ENCODE data around the gene PLCG1.
"Not testable (repeated sequence)": the region's sequence is repeated elsewhere in the genome, so short reads cannot be mapped to it uniquely, and the experiment has no call there.

The PLCG1 gene

DNA sequence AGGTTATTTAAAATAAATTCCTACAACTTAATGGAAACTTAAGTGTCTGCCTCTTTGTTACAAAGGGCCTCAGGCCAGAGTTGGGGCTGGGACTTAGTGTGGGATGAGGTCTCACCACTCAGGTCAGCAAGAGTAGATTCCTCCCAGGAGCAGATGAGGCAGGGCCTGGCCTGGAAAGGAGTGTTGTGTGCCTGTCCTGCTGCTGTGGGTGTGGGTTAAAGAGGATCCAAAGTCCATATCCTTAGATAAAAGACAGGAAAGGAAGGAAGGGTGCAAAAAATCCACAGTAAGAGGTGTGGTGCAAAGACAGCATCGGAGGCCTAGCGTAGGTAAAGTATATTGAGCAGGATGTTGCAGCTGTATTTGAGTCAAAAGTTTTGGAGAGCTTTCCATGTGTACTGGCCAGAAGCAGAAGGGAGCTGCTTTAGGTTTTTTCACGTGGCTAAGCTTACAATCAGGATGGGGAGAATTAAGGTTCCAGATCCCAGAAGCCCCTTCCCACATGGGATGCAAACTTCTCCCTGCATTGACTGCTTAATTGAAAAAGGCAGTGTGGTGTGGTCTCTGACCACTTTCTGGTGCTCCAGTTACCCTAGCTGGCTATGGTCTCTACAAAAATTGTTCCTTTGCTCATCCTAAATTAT, 12.8 kb upstream of the PLCG1 start:
- no peak for DNase-seq (ENCODE audit: low spot score)

DNA sequence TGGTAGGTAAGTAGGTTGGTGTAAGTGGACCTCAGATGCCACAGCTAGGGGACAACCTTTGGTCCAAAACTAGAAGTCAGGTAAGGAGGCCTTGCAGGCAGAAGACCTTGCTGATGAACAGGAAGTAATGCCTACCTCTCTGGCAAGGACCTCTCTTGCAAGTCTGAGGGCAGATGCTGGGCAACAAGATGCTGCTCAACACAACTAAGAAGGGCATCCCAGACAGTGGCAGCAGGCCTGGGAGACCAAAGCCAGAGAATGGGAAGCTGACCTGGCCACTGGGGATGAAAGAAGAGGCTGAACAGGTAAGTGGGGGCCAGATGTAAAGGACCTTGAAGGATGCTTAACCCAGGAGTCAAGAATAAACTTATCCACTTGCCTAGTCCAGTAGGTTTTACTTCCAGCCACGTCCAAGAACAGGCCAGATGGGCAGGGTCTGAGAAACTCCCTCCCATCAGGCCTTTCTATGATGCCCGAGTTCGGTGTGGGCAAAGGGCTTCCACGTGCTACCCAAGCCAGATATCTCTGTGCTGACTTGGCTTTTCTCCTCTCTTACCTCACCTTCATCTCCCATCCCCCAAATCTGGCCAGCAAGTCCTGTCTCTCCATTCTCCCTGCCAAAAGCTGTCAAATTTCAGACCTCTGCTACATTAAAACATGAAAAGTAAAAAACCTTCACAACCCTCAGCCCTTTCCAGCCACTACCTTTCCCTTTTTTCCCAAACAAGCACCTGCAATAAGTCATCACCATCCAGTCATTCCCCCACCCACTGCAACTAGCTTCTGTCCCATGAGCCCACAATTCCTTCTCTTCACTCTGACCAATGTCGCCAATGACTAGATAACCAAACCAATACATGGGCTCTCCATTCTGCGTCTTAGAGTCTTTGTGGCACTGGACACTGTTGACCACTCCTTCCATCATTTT, 11.5 kb upstream of the PLCG1 start:
- DNase-seq (ENCODE audit: low spot score), result no peak

DNA sequence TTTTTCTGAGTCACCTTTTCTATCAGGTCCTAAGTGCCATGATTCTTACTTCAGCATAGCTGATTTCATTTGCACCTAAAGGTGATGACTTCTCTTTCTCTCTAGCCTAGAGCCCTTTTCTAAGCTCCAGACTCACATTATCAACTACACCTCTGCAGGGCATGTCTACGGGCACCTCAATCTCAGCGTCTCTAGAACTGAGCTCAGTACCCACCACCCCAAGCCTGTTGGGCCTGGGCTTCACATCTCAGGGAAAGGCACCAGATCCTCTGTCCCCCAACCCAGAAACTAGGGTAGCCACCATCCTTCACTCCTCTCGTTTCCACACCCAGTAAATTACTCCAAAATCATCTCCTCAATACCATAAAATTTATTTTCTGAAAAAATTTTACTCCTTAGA, 10.6 kb upstream of the PLCG1 start:
- DNase-seq (ENCODE audit: low spot score), result no peak

DNA sequence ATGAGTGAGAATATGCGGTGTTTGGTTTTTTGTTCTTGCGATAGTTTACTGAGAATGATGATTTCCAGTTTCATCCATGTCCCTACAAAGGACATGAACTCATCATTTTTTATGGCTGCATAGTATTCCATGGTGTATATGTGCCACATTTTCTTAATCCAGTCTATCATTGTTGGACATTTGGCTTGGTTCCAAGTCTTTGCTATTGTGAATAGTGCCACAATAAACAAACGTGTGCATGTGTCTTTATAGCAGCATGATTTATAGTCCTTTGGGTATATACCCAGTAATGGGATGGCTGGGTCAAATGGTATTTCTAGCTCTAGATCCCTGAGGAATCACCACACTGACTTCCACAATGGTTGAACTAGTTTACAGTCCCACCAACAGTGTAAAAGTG, 9.0 kb upstream of the PLCG1 start:
- DNase-seq (ENCODE audit: low spot score), result not testable (repeated sequence)

DNA sequence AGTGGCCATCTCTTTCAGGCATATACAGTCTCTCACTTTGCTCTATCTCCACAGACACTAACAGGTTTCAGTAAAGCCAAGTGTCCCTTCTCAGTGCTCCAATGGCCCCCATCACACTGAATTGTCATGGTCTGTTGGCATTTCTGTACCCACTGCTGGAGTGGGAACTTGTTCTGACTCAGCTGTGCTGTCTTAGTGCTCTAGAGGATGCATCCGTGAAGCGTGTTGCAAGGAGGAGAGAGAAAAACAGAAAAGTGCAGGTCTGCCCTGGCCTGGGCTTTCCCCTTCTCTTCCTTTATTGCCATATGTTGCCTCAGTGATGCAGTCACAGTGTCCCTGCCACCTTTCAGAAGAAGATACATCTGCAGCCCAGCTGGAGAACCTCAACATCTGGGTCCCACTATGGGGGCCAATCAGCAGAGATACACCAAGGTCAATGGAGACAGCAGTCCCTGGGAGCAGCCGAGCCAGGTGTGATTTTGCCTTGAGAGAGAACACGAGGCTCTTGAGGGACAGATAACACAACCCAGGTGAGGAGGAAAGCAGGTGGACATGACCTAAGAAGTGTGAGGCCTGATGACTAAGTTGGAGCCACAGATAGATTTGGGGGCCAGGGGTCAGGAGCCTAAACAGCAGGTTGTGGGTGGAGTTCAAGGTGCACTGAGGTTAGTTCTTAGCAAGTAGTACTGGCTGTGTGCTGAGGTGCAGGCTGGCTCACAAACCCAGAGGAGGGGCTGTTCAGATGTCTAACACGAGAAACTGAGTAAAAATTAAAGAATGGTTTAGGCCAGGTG, 5.6 kb upstream of the PLCG1 start:
- no peak for DNase-seq (ENCODE audit: low spot score)

DNA sequence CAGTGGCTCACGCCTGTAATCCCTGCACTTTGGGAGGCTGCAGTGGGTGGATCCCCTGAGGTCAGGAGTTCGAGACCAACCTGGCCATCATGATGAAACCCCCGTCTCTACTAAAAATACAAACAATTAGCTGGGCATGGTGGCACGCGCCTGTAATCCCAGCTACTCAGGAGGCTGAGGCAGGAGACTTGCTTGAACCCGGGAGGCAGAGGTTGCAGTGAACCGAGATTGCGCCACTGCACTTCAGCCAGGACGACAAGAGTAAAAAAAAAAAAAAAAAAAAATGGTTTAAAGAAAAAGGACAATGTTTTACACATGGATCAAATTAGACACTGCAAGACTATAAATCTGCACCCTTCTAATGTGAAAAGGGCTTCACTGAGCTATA, 5.0 kb upstream of the PLCG1 start:
- not testable (repeated sequence) for DNase-seq (ENCODE audit: low spot score)

DNA sequence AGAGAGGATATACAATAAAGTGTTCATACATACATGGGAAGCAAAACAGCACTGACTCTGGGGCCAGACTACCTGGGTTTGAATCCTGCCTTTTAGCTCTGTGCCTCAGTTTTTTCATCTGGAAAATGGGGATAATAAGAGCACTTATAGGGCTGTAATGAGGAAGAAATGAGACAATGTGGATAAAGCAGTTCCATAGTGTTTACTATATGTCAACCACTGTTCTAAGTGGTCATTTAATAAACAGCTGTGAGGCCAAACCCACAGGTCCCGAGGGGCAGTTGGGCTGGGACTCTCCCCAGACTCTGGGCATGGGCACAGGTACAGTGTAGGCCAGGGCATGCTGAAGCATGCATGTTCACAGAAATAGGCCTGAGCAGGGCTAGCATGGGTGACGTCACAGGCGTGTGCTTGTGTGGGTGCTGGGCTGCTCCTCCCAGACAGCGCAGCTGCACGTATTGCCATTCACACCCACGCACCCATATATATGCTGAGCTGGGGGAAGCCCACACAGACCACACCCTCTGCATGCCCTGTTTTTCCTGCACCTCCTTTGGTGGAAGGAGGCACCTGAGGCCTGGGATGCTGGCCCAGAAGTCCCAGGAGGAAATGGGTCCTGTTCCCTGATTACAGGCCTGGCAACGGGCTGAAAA, 3.5 kb upstream of the PLCG1 start:
- DNase-seq (ENCODE audit: low spot score), result no peak

DNA sequence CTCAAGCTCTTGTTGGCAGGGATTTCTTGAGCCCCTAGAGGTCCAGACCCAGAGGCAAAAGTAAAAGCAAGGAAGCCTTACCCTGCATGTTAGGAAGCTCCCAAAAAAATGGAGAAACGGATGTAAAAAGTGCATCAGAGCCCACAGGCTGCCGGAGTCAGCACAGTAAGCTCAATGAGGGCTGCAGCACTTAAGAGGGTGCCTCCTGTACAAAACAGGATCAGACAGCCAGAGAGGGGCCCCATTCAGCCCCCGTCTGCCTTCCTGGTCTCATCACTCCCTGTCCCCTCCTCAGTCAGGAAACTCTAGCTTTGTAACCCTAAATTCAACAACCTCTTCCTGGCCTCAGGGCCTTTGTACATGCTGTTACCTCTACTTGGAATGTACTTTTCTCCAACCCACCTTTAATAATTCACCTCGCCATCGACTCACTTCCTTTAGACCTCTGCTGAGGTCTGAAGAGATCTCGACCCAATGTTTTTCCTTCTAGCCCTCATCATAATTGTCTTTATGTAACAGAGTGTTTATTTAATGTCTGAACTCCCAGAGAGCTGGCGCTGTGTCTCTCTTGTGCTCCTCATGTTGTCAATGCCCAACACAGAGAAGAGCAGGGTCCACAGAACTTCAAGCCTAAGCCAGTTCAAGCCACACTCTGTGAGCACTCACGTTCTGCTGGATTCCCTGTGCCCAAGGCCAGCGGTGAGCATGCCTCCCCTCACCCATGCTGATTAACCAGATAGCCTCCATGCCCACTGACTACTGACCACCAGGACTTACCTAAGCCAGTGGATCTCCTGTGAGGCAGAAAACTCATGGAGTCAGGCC, 2.8 kb upstream of the PLCG1 start:
- DNase-seq (ENCODE audit: low spot score), result no peak

DNA sequence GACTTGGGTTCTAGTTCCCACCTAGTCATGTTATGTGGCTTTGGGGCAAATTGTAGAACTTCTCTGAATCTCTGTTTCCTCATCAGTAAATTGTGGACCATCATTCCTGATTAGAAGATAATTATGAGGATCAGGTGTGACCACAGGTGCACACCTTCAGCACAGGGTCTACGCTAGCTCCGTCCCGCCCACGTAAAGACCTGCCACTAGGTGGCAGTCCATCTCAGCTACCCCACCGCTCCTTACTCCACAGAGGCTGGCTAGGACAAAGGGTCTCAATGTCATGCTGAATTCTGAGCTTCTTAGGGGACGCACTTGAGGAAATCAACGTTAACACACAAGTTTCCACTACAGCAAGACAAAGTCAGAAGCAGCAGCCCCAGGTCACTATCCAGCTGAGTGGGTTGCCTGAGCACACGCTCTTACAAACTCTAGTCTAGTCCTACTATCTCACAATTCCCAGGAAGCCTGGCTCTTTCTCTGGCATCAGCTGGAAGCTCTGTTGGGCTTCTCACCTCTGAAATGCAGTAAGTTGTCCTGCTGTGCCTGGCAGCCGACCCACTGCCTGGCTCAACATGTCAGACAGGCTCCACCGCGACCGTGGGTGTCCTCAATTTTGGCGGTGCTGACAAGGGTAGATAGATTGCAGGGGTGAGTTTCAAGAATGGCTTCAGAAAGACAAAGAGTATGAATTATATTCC, 2.0 kb upstream of the PLCG1 start:
- no peak for DNase-seq (ENCODE audit: low spot score)

DNA sequence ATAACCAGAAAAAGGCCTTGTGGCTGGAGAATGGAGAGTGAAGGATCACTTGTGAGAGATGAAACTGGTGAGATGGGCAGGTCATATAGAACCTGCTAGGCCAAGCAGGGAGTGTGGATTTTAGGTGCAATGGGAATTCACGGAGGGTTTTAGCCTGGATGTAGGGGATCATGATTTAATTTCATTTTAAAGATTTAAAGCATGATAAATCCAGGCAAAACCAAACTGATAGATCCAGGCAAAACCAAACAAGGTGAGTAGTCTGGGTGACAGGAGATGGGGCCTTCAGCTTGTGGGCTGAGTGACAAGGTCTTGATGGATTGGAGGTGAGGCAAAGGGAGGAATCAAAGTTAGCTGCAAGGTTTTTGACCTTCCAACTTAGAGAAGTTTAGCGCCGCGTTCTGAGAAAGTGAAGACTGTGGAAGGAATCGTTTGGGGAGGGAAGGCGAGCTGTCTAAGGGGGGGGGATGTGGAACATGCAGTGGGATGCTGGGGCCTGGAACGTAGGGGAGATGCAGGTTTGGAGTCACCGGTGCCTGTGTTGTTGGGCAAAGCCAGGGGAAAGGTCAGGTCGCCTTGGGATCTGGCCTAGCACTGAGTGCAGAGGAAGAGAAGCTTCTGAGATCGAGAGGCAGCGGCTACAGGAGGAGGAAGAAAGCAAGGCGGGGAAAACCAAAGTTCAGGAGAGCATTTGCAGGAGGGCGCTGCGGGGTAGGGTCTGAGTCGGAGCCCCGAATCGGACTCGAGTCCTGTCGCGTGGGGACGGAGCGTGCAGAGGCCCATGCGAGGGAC, 1.3 kb upstream of the PLCG1 start:
- no peak for DNase-seq (ENCODE audit: low spot score)

DNA sequence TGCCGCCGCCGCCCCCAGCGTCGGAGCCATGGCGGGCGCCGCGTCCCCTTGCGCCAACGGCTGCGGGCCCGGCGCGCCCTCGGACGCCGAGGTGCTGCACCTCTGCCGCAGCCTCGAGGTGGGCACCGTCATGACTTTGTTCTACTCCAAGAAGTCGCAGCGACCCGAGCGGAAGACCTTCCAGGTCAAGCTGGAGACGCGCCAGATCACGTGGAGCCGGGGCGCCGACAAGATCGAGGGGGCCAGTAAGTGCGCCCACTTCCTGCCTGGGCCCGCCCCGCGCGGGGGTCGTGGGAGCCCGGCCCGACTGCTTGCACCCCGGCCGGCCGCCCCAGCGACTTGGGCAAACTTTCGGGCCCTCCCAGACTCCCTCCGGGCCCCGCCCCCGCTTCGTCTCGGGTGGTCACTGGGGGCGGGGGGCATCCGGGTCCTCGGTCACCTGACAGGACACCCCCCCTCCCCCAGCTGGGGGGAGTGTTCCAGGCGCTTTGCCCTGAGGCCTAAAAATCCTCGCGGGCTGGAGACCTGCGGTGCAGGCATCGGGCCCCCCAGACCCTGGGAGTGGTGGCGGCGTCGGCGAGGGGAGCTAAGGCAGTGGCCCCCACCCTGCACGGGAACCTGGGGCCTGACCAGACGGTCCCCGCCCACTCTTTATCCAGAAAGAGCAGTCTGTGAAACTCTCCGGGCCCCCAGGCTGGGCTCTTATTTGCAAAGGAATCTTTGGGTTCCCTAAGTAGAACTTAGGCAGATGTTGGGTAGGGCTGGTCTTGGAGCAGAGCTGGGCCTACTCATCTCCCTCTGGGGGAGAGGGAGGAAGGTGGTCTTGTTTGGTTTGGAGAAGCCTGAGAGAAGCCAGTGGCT, 501 bp downstream of the PLCG1 start:
- peak; percentile 72 for DNase-seq (ENCODE audit: low spot score)

DNA sequence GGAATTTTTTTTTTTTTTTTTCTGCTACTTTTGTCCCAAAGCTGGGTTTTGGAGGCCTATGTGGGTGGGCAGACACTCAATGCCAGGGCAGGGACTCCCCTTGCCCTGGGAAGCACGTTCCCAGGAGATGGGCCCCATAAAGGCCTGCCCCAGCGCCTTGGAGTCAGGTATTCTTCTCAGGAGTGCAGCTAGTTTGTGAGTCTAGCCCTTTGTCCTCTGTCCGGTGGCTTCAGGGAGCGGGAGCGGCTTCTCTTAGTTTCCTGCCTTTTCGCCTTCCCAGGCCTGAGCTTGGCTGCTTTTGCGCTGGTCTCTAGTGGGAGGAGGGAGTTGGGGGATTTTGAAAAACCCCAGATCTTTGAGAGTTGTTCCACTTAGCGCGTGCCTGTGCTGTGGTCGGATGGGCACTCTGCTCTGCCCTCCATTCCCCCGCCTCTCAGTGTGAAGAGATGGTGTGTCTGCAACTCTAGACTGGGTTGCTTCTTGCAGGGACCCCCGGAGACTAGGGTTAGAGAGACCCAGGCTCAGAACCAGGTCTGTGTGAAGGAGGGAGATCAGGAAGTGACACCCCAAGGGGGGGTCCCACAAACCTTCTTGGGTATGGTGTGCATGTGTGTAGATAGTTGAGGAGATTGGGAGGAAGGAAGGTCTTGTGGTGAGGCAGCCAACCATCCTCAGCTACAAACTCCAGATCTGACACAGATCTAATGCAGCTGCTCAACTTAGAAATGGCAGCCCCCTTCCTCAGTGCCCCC, 1.3 kb downstream of the PLCG1 start:
- no peak for DNase-seq (ENCODE audit: low spot score)

DNA sequence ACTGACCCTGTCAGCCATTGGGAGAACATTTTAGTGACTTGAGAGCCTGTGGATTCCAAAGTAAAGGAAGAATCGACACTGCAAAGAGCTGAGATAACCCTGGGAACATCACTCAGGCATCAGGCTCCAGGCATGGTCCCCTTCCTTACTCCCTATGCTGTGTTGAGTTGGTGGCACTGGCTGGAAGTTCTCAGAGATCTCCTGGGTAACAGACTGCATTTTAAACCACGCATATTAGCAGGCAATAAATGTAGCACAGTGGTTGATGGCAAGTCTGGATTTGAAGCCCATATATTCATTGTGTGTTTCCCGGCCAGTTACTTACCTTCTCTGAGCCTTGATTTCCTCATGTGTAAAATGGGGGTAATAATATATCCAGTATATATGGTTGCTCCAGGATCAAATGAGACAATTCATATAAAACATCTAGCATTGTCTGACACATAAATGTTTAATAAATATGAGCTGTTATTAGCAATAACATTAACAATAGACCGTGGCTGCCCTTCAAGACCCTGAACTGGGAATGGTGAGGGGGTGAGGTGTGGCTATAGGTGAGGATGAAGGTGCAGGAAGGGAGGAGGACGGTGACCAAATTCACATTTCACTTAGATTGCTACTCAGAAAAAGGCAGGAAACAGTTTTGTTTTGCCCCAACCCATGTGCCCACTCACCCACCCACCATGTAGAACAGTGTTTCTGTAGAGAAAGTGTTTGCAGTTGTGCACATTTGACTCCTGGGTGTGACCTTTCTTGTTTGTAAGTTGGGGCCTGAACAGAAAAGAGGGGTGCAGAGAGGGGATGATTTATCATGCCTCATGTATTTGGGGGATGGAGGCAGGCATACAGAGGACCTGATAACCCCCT, 2.1 kb downstream of the PLCG1 start:
- no peak for DNase-seq (ENCODE audit: low spot score)

DNA sequence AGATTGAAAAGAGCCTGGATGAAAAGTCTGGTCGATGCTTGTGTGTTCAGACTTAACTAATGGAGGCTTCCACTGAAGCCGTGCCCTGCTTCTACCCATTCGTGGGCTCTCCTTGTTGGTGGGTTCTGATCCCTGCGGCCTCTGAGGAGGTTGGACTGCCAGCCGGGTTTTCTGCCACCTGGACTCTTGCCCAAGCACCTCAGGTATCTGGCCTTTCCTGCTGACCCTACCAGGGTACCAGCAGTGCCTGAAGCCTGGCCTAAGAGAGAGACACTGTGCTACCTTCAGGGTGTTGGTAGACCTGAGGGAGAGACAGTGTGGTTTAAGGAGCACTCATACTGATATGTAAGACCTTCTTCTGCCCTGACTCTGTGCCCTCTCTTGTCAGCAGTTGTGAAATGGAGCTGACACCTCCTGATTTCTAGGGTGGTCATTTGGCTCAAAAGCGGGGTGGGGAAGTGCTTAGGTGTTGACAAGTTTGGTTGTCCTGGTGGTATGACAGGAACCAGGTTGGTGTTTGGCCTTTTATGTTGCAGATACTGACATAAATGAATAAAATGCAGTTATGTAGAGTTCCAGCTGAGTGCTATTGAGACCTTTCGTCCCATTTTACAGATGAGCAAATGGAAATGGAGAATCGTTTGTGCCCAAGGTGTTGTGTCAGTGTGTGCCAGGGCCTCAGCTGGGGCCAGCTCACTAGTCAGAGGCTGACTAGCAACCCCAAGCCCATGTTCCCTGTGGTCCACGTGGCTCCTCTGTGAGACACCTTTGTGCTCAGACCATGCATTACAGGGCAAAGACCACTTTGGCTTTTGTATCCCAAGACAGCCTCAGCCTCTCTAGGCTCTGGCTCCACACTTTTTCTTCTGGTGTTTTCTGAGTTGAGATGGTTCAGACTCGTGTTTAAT, 3.1 kb downstream of the PLCG1 start:
- no peak for DNase-seq (ENCODE audit: low spot score)

DNA sequence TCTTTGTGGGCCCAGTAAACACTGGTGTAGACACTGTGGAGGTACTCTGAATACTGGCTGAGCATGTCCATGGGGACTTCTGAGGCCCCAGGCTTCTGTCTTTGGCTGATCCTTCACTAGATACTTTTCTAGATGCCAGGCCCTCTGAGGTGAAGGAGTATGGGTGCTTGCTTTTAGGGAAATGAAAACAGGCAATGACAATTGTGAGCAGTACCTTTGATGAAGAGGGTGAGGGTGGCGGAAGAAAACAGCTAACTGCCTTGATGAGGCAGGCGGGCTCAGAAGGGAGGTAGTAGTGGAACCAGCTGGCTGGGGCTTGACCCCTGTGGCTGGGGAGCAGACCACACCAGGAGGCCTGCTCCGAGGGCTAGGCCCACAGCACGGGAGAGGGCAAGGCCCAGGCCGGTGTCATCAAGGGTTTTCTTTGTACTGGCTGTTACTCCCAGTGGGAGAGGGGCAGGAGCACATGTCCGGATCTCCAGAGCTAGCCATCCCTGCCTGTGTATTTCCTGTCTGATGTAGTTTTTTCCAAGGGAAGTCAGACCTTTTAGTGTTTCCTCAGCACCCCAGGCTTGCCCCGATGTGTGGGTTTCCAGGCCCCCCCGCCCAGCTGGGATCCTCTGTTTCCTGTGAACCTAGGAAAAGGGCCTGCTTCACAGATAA, 3.9 kb downstream of the PLCG1 start:
- DNase-seq (ENCODE audit: low spot score), result peak; percentile 33

DNA sequence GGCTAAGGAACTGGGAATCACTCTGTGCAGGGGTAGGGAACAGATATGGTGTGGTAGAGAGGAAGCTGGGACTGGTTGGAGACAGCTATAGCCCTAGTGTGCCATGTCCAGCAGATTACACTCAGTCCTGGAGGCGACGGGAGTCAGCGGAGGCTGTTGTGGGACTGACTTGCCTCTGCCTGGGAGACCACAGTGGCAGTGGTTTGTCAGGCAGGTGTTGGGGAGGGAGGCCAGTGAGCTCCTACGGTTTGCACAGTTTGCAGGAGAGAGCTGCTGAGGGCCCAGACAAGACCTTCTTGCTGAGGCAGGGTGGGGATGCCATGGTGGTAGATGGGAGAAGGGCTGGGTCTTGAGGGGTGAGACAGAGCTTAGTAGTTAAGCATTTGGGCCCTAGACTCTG, 4.9 kb downstream of the PLCG1 start:
- DNase-seq (ENCODE audit: low spot score), result no peak

Data from AG08395 (cell line).